ENCODE results near the gene F7.
"Not testable (repeated sequence)": the region's sequence is repeated elsewhere in the genome, so short reads cannot be mapped to it uniquely, and the experiment has no call there.

The F7 gene

GRCh38 chr13:113152984-113153809, 47.6 kb downstream of the F7 start:
- no peak for DNase-seq (ENCODE audit: low read depth, low spot score)

DNA sequence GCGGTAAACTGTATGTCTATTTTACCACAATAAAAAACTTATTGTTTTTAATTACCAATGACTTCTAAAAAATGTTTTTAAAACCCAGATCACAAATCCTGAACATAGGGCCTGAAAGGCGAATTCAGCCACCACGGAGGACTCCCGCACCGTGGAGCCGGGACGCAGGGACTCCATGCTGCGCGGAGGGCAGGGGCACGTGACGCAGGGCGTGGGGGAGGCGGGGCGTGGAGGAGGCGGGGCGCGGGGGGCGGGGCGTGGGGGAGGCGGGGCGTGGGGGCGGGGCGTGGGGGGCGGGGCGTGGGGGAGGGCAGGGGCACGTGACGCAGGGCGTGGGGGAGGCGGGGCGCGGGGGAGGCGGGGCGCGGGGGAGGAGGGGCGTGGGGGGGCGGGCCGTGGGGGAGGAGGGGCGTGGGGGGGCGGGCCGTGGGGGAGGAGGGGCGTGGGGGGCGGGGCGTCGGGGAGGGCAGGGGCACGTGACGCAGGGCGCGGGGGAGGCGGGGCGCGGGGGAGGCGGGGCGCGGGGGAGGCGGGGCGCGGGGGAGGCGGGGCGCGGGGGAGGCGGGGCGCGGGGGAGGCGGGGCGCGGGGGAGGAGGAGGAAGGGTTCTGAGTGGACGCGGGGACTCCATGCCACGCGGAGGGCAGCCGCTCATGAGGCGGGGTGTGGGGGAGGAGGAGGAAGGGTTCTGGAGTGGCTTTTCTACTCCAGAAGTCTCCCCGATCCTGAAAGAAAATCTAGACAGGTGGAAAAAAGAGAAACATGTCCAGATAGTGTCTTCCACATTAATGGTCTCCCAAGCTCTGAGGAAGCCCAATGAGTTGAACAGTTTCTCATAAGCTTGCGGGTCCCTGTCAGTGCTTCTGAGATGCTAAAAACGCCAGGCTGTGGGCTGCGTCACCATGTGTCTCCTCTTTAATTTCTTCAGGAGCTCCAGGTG, 48.5 kb downstream of the F7 start:
- no peak for DNase-seq (ENCODE audit: low read depth, low spot score)

DNA sequence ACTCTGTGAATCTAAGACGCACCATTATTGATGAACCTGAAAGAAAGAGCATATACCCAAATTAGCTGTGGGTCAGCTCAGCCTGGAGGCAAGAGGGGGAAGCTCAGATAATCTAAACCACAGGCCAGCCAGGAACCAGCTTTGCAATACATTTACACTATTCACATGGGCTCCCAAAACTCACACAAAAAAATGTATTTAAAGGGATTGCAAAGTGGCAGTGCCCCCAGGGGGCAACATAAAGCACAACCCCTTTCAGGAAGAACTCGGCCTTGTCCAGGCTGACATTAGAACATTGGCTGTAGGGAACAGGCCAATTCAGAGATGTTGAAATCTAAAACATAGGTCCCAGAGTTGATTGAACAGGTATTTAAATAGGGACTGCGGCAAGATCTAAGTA, 49.6 kb downstream of the F7 start:
- no peak for DNase-seq (ENCODE audit: low read depth, low spot score)

- no peak for DNase-seq (ENCODE audit: low read depth, low spot score)
Measured at GRCh38 chr13:113155982-113156655, 50.5 kb downstream of the F7 start.

GRCh38 chr13:113157206-113157928, 51.8 kb downstream of the F7 start:
- no peak for DNase-seq (ENCODE audit: low read depth, low spot score)

DNA sequence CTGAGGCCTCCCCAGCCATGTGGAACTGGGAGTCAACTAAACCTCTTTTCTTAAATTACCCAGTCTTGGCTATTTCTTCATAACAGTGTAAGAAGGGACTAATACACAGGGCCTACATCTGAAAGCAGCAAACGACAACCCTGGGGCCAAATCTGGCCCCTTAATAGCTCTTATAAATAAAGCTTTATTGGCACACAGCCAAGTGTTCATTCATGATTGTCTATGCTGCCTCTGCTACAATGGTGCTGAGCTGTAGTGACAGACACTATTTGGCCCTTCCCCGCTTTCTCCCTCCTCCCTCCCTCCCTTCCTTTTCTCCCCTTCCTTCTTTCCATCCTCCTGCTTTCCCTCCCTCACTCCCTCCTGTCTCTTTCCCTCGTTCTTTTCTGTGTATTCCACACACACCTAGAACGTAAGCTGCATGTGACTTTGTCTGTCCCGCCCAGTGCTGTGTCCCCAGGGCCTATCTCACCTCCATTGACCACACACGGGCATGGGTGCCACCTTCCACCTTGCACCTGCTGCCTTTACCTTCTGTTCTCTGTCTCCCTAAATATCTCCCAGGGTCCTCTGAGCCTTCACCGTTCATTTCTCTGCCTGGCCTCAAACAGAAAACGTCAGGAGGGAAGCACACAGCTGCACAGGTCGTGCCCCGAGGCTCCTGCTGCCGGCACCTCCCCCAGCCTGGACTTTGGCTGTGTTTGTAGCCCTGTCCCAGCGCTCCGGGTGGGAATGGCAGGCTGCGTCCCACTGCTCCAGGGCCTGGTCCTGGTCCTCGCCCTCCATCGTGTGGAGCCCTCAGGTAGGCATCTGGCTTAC, 52.5 kb downstream of the F7 start, which contains the start of gene PROZ:
TSS of gene PROZ (plus strand) at position 720 of the 819 bp plus-strand sequence. CDS start at position 733, 13 bp downstream.
- no peak for DNase-seq (ENCODE audit: low read depth, low spot score)

DNA sequence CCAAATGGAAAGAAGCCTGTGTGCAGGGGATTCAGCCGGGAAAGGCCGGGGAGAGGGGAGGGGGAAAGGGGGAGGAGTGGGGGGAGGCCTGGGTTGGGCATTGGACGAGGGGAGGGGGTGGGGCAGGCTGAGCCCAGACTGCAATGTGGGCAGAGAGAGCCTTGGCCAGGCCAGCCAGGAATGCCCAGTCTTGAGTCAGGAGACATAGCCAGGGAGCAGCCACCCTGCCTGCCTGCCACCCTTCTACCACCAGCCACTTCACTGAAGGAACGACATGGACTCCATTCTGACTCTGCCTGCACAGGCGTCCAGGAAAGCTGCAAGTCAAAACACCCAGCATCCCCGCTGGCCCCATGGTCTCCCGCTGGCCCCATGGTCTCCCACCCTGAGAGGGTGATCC, 53.4 kb downstream of the F7 start:
- DNase-seq (ENCODE audit: low read depth, low spot score): no peak

GRCh38 chr13:113159701-113160100, 54.1 kb downstream of the F7 start:
- DNase-seq (ENCODE audit: low read depth, low spot score): no peak

- DNase-seq (ENCODE audit: low read depth, low spot score): no peak
Measured at GRCh38 chr13:113160983-113161382, 55.4 kb downstream of the F7 start.

GRCh38 chr13:113161433-113161832, 55.8 kb downstream of the F7 start:
- DNase-seq (ENCODE audit: low read depth, low spot score): no peak

DNA sequence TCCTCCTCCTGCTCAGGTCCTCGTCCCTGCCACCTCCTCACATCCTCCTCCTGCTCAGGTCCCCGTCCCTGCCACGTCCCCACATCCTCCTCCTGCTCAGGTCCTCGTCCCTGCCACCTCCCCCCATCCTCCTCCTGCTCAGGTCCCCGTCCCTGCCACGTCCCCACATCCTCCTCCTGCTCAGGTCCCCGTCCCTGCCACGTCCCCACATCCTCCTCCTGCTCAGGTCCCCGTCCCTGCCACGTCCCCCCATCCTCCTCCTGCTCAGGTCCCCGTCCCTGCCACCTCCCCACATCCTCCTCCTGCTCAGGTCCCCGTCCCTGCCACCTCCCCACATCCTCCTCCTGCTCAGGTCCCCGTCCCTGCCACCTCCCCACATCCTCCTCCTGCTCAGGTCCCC, 56.4 kb downstream of the F7 start:
- not testable (repeated sequence) for DNase-seq (ENCODE audit: low read depth, low spot score)

- no peak for DNase-seq (ENCODE audit: low read depth, low spot score)
Measured at GRCh38 chr13:113162783-113163685, 57.4 kb downstream of the F7 start.

- no peak for DNase-seq (ENCODE audit: low read depth, low spot score)
Measured at GRCh38 chr13:113164492-113164891, 58.9 kb downstream of the F7 start.

DNA sequence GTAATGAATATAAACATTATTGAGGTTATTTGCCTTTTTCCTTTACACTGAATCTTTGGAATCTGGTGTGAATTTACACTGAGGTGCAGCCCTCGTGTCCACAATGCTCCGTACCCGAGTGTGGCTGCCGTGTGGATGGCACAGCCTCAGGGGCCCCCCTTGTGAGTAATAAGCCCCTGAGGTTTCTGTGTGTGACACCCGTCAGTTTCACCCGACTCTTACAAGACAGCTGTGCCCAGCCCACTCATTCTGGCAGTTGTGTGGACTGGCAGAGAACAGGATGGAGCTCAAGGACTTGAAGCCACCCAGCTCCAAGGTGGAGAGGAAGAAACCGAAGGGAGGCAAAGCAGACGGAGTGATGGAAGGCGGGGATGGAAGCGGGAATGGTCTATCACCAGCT, 60.7 kb downstream of the F7 start:
- DNase-seq (ENCODE audit: low read depth, low spot score): no peak

DNA sequence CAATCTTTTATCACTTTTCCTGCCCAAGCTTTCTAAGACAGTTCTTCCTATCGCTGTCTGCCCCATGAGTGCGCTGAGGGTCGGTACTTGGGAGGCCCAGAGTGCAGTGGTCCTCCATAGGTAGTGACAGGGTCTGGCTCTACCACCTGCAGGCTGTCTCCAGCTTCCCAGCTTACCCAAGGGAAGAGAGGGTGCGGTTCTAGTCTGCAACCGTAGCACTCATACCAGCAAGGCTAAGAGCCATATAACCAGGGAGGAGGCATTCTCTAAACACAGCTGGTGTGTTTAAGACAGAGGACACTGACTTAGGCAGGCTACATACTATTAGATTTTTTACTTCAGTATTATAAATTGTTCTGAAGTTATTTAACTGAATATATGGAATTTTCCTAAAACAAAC, 61.1 kb downstream of the F7 start:
- no peak for DNase-seq (ENCODE audit: low read depth, low spot score)

GRCh38 chr13:113167155-113167554, 61.6 kb downstream of the F7 start:
- no peak for DNase-seq (ENCODE audit: low read depth, low spot score)

- DNase-seq (ENCODE audit: low read depth, low spot score): no peak
Measured at GRCh38 chr13:113167575-113167974, 62.0 kb downstream of the F7 start.

DNA sequence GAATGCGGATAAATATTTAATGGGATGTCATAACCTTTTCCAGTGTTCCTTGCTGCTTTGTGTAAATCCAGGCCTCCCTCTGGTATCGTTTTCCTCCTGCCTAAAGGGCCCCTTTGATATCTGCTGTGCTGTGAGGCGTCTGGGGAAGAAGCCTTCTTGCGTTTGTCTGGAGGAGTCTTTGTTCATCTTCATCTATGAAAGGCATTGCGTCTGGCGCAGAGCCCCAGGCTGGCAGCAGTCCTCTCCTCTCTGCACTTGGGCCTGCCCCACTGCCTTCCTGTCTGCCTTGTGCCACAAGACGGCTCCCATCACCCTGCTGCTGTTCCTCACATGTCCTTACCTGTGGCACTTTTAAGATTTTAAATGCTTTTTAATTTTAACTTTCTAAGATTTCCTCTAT, 62.6 kb downstream of the F7 start:
- no peak for DNase-seq (ENCODE audit: low read depth, low spot score)
